HepG2 (cell line): ENCODE data around the gene SUPT4H1. TPM values are rescaled to one million over a fixed set of nuclear protein-coding genes. Genes with fewer than 3 reads are reported as not detected.
A peak's percentile ranks its signal among the peaks of the same experiment; 100 is the strongest.

Source experiments
- ASH2L ChIP-seq: fragments of 300-600, 200-600 bp; sonication (generic); IDR thresholded peaks from 2 replicates; pipeline ENCODE4 v1.7.0; 2017; ENCODE audit warnings: low read depth, mild to moderate bottlenecking, moderate library complexity, mixed read lengths, low read length; ENCODE audit not compliant: insufficient read length
- DPF2 ChIP-seq: sonication (generic); formaldehyde crosslinking; IDR thresholded peaks from 2 replicates; pipeline ENCODE4 v1.4.0; 2020; ENCODE audit warnings: mild to moderate bottlenecking, low read depth, missing genetic modification reagents, borderline replicate concordance
- DRAP1 ChIP-seq: IDR thresholded peaks from 2 replicates; pipeline ENCODE4 v1.6.1; 2016; ENCODE audit warnings: missing genetic modification reagents, missing compliant biosample characterization
- FOXC1 ChIP-seq: sonication (generic); formaldehyde crosslinking; IDR thresholded peaks from 2 replicates; pipeline ENCODE4 v1.8.0; 2022; ENCODE audit warnings: mild to moderate bottlenecking, missing genetic modification reagents, borderline replicate concordance
- MYC ChIP-seq: sonication (generic); formaldehyde crosslinking; IDR thresholded peaks from 2 replicates; pipeline ENCODE4 v1.9.0; 2021; ENCODE audit warnings: missing genetic modification reagents, borderline replicate concordance
- PHB2 ChIP-seq: fragments of 450-650 bp; IDR thresholded peaks from 2 replicates; pipeline ENCODE4 v1.6.1; 2018; ENCODE audit not compliant: partially characterized antibody
- PHF21A ChIP-seq: sonication (generic); formaldehyde crosslinking; IDR thresholded peaks from 2 replicates; pipeline ENCODE4 v1.5.0; 2020; ENCODE audit warnings: mild to moderate bottlenecking, missing genetic modification reagents
- ZNF224 ChIP-seq: sonication (generic); formaldehyde crosslinking; IDR thresholded peaks from 2 replicates; pipeline ENCODE4 v1.5.0; 2020; ENCODE audit warnings: mild to moderate bottlenecking, missing genetic modification reagents
- ZNF326 ChIP-seq: sonication (generic); formaldehyde crosslinking; IDR thresholded peaks from 2 replicates; pipeline ENCODE4 v1.4.0; 2020; ENCODE audit warnings: missing genetic modification reagents, borderline replicate concordance
- polyA plus RNA-seq, 8 experiments: library from polyadenylated mRNA; depleted of rRNA in 3 of 8; stranded (reverse) in 7 of 8; unstranded in 1 of 8; fragments of >200 nt; fragmentation: Illumina TruSeq in 4 of 8; extraction: Trizol in 4 of 8; gene quantifications; 2 replicates each; pipeline versions ENCODE4 v1.2.1 to v1.2.3, GENCODE V29; 2011 to 2016; ENCODE audit warnings: low read depth in 4 of 8, missing spikeins in 1 of 8, mixed read lengths in 1 of 8; ENCODE audit not compliant: insufficient read depth in 1 of 8
- total RNA-seq, 5 experiments: library from RNA; depleted of rRNA; stranded (reverse); fragments of >200 nt; fragmentation: Illumina TruSeq; extraction: Trizol; gene quantifications; 2 replicates each; pipeline ENCODE4 v1.2.3, GENCODE V29; 2016; ENCODE audit warnings: low read depth in 1 of 5
- TF ChIP-seq, protein P1 (sequence below): sonication (generic); formaldehyde crosslinking; IDR thresholded peaks from 2 replicates; pipeline ENCODE4 v1.4.0; 2020; ENCODE audit warnings: missing genetic modification reagents, borderline replicate concordance
- TF ChIP-seq, protein P2 (sequence below): sonication (generic); formaldehyde crosslinking; IDR thresholded peaks from 2 replicates; pipeline ENCODE4 v1.4.0; 2020; ENCODE audit warnings: missing genetic modification reagents

Gene SUPT4H1
- total and polyA plus RNA-seq, 2 of the 13 experiments (the other 11 are each of a cell fraction or from before 2014, with no cell fraction given), result 155 to 244 TPM

DNA sequence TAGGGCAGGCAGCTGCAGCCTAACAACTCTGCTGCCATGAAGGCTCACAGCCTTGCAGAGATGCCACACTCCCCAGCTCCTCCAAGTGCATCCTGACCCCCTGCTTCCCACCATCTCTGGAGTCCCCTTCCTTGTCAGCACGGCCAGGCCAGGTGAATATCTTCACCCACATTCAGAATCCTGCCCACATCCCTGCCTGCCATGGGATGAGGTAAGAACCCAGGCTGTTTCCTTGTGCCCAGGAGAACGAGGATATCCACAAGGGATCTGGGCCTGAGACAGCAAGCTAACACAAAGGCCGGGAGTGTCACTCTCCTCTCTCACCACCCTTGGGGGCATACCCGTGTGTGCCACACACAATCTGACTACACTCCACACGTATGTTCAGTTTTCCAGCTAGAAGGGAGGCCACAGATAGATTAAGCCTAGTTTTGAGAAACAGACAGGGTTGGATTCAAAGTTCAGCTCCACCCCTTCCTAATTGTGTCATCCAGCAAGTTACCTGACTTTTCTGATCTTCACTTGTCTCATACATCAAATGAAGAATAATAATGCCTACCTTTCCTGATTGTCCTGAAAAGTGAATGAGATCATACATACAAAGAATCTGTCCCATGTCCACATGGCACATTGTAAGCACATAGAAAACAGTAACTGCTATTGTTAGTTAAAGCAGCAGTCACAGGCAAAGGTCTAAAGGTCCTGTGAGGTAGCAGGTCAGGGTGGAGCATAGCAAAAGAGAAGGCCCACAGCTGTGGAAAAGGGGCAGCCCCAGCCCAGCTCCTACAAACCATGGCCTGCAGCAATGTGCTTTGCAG lies 17.4 kb upstream of the SUPT4H1 start (continued):
- TF ChIP-seq DRAP1 (CRISPR knock-in tag) (peak; percentile 57; the same call in 1 of the 2 replicates), ZNF326 (CRISPR knock-in tag) (no peak), DPF2 (CRISPR knock-in tag) (peak; percentile 81), PHB2 (no peak), MYC (CRISPR knock-in tag) (peak; percentile 27; the same call in 1 of the 2 replicates), PHF21A (CRISPR knock-in tag) (peak; percentile 81), ZNF224 (CRISPR knock-in tag) (no peak; the same call in 1 of the 2 replicates), FOXC1 (CRISPR knock-in tag) (0 out of 2 replicates have a peak, but pooled peaks have one; percentile 42), ASH2L (peak; percentile 78)
- TF ChIP-seq, protein P1, sequence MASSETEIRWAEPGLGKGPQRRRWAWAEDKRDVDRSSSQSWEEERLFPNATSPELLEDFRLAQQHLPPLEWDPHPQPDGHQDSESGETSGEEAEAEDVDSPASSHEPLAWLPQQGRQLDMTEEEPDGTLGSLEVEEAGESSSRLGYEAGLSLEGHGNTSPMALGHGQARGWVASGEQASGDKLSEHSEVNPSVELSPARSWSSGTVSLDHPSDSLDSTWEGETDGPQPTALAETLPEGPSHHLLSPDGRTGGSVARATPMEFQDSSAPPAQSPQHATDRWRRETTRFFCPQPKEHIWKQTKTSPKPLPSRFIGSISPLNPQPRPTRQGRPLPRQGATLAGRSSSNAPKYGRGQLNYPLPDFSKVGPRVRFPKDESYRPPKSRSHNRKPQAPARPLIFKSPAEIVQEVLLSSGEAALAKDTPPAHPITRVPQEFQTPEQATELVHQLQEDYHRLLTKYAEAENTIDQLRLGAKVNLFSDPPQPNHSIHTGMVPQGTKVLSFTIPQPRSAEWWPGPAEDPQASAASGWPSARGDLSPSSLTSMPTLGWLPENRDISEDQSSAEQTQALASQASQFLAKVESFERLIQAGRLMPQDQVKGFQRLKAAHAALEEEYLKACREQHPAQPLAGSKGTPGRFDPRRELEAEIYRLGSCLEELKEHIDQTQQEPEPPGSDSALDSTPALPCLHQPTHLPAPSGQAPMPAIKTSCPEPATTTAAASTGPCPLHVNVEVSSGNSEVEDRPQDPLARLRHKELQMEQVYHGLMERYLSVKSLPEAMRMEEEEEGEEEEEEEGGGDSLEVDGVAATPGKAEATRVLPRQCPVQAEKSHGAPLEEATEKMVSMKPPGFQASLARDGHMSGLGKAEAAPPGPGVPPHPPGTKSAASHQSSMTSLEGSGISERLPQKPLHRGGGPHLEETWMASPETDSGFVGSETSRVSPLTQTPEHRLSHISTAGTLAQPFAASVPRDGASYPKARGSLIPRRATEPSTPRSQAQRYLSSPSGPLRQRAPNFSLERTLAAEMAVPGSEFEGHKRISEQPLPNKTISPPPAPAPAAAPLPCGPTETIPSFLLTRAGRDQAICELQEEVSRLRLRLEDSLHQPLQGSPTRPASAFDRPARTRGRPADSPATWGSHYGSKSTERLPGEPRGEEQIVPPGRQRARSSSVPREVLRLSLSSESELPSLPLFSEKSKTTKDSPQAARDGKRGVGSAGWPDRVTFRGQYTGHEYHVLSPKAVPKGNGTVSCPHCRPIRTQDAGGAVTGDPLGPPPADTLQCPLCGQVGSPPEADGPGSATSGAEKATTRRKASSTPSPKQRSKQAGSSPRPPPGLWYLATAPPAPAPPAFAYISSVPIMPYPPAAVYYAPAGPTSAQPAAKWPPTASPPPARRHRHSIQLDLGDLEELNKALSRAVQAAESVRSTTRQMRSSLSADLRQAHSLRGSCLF, result no peak
- TF ChIP-seq, protein P2, sequence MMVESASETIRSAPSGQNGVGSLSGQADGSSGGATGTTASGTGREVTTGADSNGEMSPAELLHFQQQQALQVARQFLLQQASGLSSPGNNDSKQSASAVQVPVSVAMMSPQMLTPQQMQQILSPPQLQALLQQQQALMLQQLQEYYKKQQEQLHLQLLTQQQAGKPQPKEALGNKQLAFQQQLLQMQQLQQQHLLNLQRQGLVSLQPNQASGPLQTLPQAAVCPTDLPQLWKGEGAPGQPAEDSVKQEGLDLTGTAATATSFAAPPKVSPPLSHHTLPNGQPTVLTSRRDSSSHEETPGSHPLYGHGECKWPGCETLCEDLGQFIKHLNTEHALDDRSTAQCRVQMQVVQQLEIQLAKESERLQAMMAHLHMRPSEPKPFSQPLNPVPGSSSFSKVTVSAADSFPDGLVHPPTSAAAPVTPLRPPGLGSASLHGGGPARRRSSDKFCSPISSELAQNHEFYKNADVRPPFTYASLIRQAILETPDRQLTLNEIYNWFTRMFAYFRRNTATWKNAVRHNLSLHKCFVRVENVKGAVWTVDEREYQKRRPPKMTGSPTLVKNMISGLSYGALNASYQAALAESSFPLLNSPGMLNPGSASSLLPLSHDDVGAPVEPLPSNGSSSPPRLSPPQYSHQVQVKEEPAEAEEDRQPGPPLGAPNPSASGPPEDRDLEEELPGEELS (CRISPR knock-in tag), result peak; percentile 42; the same call in 1 of the 2 replicates
